TTC549 (cell line): Measurements from ENCODE around the gene C1QTNF8.

Source experiments
- FAIRE-seq: peaks from 2 replicates; lab custom pipeline; 2012; peaks lifted over from hg19 to GRCh38; lab: Jason Lieb, UNC

The C1QTNF8 gene

DNA sequence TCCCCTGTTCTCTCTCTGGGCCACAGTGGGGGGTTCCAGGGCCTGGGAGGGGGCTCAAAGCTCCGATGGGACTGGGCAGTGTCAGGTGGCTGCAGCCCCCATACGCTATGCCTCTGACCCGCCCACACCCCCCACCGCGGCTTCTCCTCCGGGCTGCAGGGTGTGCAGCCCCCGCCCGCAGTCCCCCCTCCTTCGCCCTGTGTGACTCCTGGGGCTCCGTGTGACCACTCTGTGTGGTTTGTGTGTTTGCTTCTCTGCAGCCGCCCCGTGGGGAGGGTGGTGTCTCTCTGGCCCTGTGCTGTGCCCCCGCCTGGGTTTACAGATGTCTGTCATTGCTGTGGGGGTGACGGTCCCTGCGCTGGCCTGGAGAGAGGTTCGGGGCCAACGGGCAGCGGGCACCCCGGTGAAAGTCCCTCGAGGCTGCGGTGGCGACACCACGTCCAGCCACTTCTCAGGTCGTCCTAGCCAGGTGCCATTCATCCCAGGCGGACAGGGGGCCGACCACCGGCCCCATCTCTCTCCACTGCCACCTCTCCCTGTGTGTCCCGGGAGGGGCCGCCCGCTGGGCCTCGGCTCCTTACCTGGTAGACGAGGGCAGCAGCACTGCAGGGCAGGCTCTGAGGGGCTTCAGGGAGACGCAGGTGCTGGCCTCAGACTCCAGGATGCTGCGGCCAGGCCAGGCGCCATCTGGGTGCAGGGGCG is 18.0 kb downstream of the C1QTNF8 start:
- no peak for FAIRE-seq

DNA sequence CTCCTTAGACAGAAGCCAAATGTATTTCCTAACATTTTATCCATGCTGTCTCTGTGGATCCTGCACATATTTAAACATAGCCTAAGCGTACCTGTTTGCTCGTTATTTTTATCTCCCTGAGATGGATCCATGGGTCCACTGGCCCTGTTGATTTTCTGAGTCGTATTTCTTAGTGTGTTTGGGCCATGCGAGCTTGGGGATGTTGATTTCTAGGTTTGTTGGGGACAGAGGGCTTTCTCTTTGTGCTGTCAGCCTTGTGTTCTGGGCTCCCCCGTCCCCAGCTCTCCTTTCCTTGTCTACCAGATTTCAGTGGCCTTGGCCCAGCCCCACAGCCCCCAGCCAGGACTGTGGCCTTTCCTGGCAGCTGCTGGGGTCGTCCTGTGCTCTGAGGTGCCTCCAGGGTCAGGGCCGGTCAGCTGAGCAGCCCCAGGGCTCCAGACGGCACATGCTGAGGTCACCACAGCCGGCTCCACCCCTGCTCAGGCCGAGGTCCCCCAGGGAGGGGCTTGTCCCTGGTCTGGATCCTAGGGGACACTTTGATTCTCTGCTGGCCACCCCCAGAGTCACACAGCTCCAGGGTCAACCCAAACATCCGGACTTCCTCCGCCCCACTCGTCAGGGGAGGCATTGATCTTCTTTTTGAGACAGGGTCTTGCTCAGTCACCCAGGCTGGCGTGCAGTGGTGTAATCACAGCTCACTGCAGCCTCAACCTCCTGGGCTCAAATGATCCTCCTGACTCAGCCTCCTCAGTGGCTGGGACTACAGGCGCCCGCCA is 19.1 kb downstream of the C1QTNF8 start:
- no peak for FAIRE-seq

DNA sequence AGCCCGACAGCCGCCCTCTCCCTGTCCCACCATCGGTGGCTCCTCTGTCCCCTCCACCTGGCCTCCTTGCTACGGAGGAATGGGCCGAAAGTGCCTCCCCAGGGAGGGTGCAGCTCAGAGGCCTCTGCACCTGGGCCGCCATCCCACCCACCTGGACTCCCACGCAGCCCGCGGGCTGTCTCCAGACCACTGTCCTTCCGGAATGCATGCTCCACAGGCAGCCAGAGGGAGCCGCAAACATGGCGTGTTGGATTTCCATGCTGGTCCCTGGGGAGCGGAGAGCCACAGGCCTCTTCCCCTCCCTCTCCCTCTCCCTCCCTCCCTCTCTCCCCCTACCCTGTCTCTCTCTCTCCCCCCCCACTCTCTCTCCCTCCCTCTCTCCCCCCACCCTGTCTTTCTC is 20.5 kb downstream of the C1QTNF8 start:
- FAIRE-seq, result no peak

DNA sequence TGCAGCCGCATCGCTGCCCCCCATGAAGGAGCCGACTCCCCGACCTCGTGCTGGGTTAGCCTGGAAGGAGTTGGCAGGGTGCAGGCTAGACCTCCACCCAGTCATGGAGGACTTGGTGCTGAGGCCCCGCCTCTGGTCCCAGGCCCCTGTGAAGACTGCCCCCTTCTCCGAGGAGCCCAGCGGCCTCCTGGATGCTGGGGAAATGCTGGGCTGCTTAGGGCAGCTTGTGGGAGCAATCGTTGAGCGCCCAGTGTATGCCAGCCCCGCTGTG is 21.7 kb downstream of the C1QTNF8 start:
- no peak for FAIRE-seq

DNA sequence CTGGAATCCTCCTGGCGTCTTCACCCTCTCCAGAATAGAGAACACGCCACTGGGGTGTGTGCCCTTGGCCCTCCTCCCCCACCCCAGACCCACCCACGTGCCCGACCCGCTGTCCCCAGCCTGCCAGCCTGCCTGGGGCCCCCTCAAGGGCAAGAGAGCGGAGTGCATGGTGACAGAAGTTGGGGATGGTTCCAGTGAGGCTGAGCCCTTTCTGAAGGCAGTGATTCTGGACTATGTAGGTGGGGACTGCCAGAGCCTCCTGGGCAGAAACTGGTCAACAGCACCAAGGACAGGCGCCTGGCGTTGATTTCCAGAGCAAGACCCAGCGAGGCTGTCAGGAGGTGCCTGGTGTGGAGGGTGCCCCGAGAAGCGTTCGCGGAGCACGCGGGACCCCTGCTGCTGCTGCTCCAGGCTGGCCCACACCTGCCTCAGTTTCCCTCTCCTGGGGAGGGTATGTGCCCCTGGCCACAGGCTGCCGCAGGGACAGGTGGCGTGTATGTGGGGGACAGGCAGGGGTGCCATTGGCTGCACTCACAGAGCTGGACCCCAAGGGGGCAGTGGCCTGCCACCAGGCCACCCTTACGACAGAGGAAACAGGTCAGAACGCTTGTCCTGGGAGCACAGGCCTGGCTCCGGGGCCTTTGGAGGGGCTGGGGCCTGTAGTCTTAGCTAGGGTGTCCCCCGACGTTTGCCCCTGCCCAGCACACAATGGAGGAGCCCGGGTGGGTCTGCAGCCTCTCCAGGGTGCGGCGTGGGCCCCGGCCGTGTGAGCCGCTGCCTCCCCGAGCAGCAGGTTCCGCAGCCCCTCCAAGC is 22.3 kb downstream of the C1QTNF8 start:
- no peak for FAIRE-seq

DNA sequence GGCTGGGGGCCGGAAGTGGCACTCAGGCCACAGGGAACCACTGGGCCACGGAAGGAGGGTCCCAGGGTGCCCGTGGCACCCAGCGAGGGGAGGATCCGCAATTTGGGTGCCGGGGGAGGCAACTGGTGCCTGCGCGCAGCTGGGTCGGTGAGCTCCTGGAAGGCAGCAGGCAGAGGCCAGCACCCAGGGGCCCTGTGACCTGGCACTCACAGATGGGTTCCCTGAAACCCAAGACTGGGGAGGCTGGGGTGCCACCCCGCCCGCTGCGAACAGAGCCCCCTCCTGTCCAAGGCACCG is 22.8 kb downstream of the C1QTNF8 start:
- FAIRE-seq, result no peak

DNA sequence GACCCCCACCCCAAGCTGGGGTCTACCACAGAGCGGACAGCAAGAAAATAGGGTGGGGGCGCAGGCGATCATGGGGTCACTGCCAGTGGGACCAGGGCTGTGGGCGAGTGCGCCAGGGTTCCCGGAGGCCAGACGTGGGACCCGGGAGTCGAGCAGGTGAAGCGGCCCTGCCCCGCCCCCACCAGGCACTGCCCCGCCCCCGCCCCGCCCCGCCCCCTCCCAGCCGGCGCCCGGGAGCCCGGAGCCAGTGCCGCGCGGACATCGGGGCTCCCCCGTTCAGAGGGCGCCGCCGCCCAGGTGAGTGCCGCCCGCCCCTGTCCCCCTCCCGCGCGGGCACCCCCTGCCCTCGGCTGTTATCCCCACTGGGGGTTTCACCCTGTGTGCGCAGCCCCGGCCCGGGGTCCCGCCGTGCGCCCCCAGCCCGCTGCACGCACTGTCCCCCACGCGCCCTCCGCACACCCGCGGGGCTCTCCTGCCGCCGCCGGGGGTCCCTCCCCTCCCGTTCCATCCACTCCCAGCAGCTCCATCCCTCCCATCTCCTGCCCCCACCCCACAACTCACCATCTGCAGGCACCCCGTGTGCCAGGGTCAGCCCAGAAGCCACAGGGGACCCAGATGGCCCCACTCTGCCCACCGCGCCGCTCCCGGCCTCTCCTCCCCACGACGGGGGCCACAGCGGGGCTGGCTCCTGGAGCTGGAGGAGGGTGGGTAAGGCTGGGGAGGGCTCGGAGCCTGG is 23.4 kb downstream of the C1QTNF8 start, which contains the start of gene SSTR5:
SSTR5 (plus strand) TSS at position 222 of the 736 bp plus-strand sequence. CDS start 6,122 bp downstream, outside the sequence.
- no peak for FAIRE-seq

DNA sequence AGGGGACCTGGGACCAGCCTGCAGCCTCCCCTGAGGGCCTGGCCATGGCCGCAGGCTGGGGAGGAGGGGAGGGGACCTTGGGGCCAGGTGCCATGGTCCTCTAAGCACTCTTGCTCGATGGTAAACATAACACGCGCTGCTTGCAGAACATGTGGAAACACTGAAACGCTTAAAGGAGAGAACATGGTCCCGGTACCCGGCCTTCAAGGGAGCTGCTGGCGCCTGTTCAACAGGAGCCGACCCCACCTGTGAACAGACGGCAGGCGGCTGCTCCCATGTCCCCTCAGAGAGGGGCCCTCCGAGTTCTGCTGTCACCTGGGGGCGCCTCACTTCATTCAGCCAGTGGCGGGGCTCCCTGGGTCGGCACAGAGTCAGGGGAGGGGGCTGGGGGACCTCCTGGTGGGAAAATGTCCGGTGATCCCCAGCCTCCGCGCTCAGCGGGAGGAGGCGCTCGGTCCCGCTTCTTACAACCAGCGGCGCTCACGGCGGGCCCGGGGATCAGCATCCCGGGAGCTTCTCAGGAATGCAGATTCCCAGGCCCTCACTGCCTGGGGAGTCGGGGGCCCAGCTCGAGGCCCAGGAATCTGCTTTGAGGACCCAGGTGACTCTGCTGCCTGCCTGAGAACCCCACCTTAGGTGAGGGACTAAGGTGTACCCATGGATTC is 24.4 kb downstream of the C1QTNF8 start:
- no peak for FAIRE-seq

DNA sequence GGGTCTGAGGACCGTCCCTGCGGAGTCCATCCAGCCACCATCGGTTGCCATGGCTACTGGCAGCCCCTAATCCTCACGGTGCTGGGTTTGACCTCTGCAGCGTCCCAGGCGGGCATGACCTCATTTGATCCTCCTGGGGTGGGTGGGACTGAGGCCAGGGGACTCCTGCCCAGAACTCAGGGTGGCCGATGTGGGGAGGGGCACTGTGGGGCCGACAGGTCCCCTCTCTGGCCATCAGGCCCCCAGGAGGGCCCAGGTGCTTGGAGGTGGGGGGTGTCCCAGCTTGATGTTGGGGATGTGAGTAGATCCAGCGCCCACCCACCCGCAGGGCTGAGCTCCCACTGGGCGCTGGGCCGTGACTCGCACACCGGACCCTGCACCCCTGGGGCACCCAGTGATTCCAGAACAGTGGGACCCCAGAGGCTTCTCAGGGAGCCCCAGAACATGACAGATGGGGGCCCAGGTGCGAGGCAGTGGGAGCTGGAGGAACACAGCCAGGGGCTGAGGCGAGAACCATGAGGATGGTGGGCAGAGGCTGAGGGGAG is 25.1 kb downstream of the C1QTNF8 start:
- FAIRE-seq, result no peak

DNA sequence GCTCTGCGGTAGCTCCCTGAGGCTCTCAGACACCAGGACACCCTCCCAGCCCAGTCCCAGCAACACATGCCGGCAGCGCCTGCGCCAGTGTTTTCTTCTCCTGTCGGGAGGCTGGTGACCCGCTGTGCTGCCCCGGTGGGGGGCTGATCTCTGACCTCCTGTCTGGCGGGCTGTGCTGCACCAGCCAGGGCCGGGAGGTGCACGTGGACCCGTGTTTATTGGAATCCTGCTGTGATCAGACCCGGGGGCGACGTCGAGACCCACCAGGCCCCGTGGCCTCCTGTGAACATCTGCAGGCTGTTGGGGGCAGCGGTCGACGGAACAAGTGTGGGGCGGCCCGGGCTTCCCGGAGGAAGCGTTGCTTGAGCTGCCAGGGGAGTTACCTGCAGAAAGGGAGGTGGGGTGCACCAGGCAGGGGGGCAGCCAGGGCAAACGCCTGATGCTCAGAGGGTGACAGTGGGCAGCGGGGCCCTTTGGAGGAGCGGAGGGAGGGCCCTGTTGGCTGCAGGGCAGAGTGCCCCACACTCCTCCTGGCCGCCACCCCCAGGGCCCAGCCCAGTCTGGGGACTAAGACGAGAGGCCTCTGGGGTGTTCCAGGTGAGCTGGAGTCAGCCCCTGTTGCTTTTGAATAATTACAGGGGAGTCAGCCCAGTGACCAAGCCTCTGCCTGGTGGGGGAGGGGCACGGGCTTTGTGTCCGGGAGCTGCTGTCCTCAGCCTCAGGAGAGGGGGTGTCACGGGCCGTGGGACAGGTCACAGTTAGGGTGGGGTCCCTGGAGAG is 25.8 kb downstream of the C1QTNF8 start:
- FAIRE-seq, result no peak

DNA sequence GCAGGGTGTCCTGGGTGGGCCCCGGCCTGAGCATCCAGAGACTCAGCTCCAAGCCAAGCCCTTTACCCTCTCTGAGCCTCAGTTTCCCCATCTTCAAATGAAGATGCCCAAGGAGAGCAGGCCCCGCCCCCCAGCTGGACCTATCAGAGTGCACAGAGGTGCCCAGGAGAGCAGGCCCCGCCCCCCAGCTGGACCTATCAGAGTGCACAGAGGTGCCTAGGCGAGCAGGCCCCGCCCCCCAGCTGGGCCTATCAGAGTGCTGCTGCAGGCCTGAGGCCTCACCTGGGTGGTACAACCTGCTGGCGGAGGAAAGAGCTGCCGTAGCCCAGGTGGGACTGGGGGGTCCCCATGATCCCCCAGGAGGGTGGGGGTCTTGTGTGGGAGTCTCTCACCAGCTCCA is 26.9 kb downstream of the C1QTNF8 start:
- FAIRE-seq, result no peak

DNA sequence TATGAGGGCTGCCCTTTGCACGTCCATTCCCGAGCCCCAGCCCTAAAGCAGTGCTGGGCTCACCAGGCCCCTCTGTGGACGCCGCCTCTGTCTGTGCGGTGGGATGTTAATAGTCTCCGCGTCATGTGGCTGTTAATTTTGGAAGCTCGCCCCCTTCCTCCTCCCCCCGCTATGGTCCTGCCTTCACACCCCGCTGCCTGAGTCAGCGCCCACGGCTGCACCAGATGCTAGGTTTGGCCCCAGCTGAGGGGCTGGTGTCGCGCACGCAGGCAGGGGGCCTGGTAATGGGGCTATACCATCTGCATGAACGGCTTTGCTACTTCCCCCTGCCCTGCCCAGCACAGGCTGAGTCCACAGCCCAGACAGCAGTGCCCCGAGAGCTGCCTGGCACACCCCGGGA is 27.6 kb downstream of the C1QTNF8 start:
- FAIRE-seq, result no peak

DNA sequence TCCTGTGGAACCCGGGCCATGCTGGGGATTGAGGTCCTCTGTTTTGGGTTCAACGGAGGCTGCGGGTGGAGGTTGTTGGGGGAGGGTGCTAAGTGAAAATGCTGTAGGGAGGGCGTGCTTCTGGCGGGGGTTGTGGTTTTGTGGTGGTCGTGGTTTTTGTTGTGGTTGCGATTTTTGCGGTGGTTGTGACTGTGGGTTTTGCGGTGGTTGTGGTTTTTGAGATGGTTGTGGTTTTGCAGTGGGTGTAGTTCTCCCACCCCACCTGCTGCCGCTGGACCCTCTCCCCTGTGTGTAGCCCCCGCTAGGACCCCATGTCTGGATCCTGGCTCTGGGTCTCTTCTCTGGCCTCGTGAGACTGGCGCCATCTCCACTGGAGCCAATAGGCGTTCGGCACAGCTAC is 28.4 kb downstream of the C1QTNF8 start:
- no peak for FAIRE-seq

DNA sequence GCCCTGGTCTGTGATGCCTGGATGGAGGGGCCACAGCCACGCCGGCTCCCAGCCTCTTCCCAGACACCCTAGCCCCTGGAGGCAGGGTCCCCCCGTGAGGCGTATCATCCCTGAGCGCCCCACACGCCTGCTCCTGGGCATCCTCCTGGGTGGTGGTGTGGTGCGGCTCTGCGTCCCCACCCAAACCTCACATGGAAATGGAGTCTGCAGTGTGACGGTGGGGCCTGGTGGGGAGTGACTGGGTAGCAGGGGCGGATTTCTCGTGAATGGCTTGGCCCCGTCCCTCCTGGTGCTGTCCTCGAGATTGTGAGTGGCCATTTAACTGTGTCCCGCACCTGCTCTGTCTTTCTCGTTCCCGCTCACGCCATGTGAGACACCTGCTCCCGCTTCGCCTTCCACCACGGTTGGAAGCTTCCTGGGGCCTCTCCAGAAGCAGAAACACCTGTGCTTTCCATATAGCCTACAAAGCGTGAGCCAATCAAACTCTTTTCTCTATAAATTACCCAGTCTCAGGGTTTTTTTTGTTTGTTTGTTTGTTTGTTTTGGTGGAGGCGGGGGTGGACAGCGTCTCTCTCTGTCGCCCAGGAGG is 29.4 kb downstream of the C1QTNF8 start:
- no peak for FAIRE-seq

DNA sequence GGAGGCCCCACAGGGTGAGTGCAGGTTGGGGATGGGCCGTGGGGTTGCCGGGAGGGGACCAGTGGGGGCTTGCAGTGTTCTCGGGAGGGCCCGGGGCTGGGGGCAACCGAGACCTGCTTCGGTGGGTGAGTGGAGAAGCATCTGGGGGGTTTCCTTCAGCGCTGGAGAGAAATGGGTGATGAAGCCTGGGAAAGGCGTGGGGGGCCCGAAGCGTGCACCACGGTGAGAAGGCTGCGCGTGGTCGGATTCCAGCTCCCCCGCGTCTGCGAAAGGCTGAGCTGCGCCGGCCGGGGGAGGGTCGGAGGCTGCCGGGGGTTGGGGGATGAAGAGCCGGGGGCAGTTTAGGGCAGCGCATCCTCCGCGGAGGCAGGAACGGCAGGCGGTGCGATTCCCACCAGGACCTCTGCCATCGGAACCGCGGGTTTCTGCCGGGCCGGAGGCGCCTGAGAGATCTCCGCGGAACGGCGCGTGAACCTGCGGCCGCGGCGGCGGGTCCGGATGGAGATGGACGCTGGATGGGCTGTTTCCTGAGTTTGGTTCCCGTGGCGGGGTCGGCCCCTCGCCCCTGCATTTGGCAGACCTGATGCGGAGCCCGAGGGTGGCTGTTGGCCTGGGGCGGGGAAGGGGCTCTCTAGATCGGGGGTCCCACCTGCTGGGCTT is 30.4 kb downstream of the C1QTNF8 start:
- no peak for FAIRE-seq

DNA sequence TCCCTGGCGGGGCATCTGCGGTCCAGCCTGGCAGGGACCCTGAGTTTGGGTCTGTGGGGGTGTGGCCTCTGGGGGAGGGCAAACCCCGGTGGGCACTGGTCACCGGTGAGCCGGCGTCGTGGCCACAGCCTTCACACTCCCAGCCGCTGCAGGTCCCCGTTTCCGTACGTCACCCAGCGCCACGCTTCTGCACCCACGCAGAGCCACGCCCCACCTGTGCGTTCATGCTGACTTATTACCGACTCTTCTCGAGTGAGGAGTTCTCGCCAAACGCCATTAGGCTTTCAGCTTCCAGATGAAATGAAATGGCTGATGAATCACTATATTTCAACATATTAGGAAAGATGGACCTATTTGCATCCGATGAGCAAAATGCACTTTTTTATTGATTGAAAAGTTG is 32.3 kb downstream of the C1QTNF8 start:
- no peak for FAIRE-seq

DNA sequence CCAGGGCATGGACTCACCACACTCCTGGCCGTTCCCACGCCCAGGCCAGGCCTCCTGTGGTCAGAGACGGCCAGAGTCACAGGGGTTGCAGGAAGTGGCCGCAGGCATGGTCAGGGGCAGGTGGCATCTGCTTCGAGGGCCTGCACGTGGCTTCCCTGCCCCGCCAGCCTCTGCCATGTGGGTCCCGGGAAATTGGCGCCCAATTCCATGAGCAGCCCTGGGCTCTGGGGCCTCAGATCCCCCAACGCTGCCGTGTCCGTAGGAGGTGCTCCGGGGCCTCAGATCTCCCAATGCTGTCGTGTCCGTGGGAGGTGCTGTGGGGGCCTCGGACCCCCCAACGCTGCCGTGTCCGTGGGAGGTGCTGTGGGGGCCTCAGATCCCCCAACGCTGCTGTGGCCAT is 33.1 kb downstream of the C1QTNF8 start:
- FAIRE-seq, result no peak

DNA sequence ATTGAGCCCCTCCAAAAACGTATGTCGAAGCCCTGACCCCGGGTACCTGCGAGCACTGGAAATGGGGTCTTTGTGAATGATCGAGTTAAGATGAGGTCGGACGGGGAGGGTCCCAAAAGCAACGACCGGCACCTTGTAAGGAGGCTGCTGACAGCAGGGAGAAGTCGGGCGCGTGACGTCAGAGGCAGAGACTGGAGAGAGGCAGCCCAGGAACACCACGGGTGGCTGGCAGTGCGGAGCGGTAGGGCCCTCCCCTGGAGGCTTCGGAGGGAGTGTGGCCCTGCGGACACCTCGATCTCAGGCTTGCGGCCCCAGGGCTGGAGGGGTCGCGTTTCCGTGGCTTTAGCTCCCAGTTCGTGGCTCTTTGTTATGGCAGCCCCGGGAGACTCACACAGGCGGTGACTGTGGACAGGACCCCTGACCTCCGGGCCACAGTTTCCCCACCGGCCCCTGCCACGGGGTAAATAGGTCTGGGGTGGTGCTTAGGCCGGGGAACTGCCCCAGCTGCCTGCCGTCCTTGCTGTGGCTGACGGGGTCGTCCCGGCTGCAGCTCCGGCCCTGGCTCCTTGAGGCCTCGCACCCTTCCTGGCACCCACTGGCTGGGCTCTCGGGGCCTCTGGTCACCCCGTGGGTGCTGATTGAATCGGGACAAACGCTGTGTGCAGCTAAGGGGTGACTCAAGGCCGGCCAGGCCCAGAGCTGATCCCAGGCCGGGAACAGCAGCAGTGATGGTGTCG is 34.1 kb downstream of the C1QTNF8 start:
- no peak for FAIRE-seq
